IMR-90 (cell line): ENCODE measurements around the gene IGF2. TPM values are rescaled to one million over a fixed set of nuclear protein-coding genes. Genes with fewer than 3 reads are reported as not detected.
A peak's percentile ranks its signal among the peaks of the same experiment; 100 is the strongest.

Experiments
- ATAC-seq: fragments of 200-7000 bp; cut with Tn5 transposase; 2 replicates; pipeline ENCODE4 v1.9.1; 2020; ENCODE audit warnings: low read depth, mild to moderate bottlenecking, moderate library complexity
- BruUV-seq: library from RNA; stranded (reverse); fragments of 400-500 nt; replicated peaks from 2 replicates; lab custom pipeline; 2021; lab: Mats Ljungman, UMichigan
- CTCF ChIA-PET: fragments of 300-600 bp; formaldehyde crosslinking; extraction: SDS; loops from one replicate; lab custom pipeline; 2021; ENCODE audit warnings: antibody characterized with exemption; lab: Yijun Ruan, JAX
- POLR2A ChIA-PET: fragments of 300-600 bp; sonication (Branson Sonifier 250); formaldehyde crosslinking; loops from one replicate; lab custom pipeline; 2022; ENCODE audit warnings: antibody characterized with exemption; ENCODE audit not compliant: unreplicated experiment; lab: Charles Lee
- DNase-seq: peaks from one replicate; pipeline ENCODE4 v3.0.0; 2013
- H2AFZ ChIP-seq: replicated peaks from 2 replicates; pipeline ENCODE3; 2013; ENCODE audit warnings: low read length, mild to moderate bottlenecking; ENCODE audit not compliant: poor library complexity
- H2AK5ac ChIP-seq: 2 replicates; pipeline ENCODE4 v1.6.1; 2013; ENCODE audit warnings: low read depth, low read length, inconsistent platforms
- H2AK9ac ChIP-seq: replicated peaks from 2 replicates; pipeline ENCODE3; 2013; ENCODE audit warnings: mild to moderate bottlenecking, low read depth, low read length, moderate library complexity; ENCODE audit not compliant: poor library complexity
- H2BK120ac ChIP-seq: 2 replicates; pipeline ENCODE4 v1.6.1; 2013; ENCODE audit warnings: low read depth, low read length, inconsistent platforms
- H2BK15ac ChIP-seq: 3 replicates; pipeline ENCODE4 v1.6.1; 2013; ENCODE audit warnings: low read depth, low read length, inconsistent platforms
- H2BK20ac ChIP-seq: 2 replicates; pipeline ENCODE4 v1.6.1; 2013; ENCODE audit warnings: low read depth, mild to moderate bottlenecking, inconsistent platforms, low read length, moderate library complexity
- H2BK5ac ChIP-seq: 2 replicates; pipeline ENCODE4 v1.6.1; 2013; ENCODE audit warnings: mild to moderate bottlenecking, low read depth, low read length, inconsistent platforms; ENCODE audit not compliant: poor library complexity, severe bottlenecking
- H3K14ac ChIP-seq: replicated peaks from 2 replicates; pipeline ENCODE4 v1.6.1; 2013; ENCODE audit warnings: low read depth, low read length, inconsistent platforms
- H3K18ac ChIP-seq: 2 replicates; pipeline ENCODE4 v1.6.1; 2013; ENCODE audit warnings: low read depth, low read length, control low read depth
- H3K23ac ChIP-seq: 2 replicates; pipeline ENCODE4 v1.6.1; 2013; ENCODE audit warnings: low read depth, low read length, inconsistent platforms
- H3K27ac ChIP-seq: 2 replicates; pipeline ENCODE4 v1.5.1; 2013; ENCODE audit warnings: mild to moderate bottlenecking, control low read depth, low read length; ENCODE audit not compliant: insufficient read depth
- H3K27me3 ChIP-seq: 2 replicates; pipeline ENCODE4 v1.6.1; 2013; ENCODE audit warnings: low read length; ENCODE audit not compliant: control insufficient read depth, insufficient read depth
- H3K36me3 ChIP-seq: 2 replicates; pipeline ENCODE4 v1.6.1; 2013; ENCODE audit warnings: low read length, mixed read lengths; ENCODE audit not compliant: control insufficient read depth, insufficient read depth
- H3K4ac ChIP-seq: 2 replicates; pipeline ENCODE4 v1.6.1; 2013; ENCODE audit warnings: low read depth, low read length, inconsistent platforms
- H3K4me1 ChIP-seq: 2 replicates; pipeline ENCODE4 v1.6.1; 2013; ENCODE audit warnings: low read length, mixed read lengths; ENCODE audit not compliant: control insufficient read depth, insufficient read depth
- H3K4me2 ChIP-seq: 2 replicates; pipeline ENCODE4 v1.6.1; 2013; ENCODE audit warnings: low read depth, mild to moderate bottlenecking, control low read depth, low read length, moderate library complexity
- H3K4me3 ChIP-seq: 2 replicates; pipeline ENCODE4 v1.5.1; 2013; ENCODE audit warnings: low read depth, mild to moderate bottlenecking, control low read depth, low read length, moderate library complexity; ENCODE audit not compliant: insufficient read depth
- H3K56ac ChIP-seq: 2 replicates; pipeline ENCODE4 v1.6.1; 2013; ENCODE audit warnings: low read length, inconsistent platforms; ENCODE audit not compliant: insufficient read depth; ENCODE audit errors: extremely low read depth
- H3K79me1 ChIP-seq, 2 experiments: 2 replicates each; pipeline ENCODE4 v1.6.1; 2013; ENCODE audit warnings: low read length in 2 of 2, inconsistent platforms in 1 of 2, low read depth in 1 of 2
- H3K9ac ChIP-seq: 2 replicates; pipeline ENCODE4 v1.6.1; 2013; ENCODE audit warnings: low read depth, low read length, control low read depth
- H3K9me1 ChIP-seq: 2 replicates; pipeline ENCODE4 v1.6.1; 2013; ENCODE audit warnings: low read length, inconsistent platforms; ENCODE audit not compliant: insufficient read depth
- H3K9me3 ChIP-seq: 2 replicates; pipeline ENCODE4 v1.6.1; 2013; ENCODE audit warnings: low read length; ENCODE audit not compliant: control insufficient read depth, insufficient read depth
- H4K20me1 ChIP-seq: 2 replicates; pipeline ENCODE4 v1.6.1; 2013; ENCODE audit warnings: low read length, inconsistent platforms; ENCODE audit not compliant: insufficient read depth
- H4K5ac ChIP-seq: 2 replicates; pipeline ENCODE4 v1.6.1; 2013; ENCODE audit warnings: mild to moderate bottlenecking, low read depth, low read length, control low read depth
- H4K8ac ChIP-seq, 2 experiments: 2 replicates each; pipeline ENCODE4 v1.6.1; 2013; ENCODE audit warnings: low read depth in 2 of 2, low read length in 2 of 2, control low read depth in 1 of 2, inconsistent platforms in 1 of 2
- H4K91ac ChIP-seq: 2 replicates; pipeline ENCODE4 v1.6.1; 2013; ENCODE audit warnings: low read depth, low read length, inconsistent platforms; ENCODE audit not compliant: insufficient read depth
- BHLHE40 ChIP-seq: fragments of 150-350 bp; IDR thresholded peaks from 2 replicates; pipeline ENCODE4 v1.6.1; 2016; ENCODE audit warnings: mild to moderate bottlenecking, low read depth, low read length
- FOS ChIP-seq: fragments of 150-350 bp; IDR thresholded peaks from 2 replicates; pipeline ENCODE4 v1.6.1; 2016; ENCODE audit warnings: low read depth, low read length
- MXI1 ChIP-seq: IDR thresholded peaks from 2 replicates; pipeline ENCODE4 v1.6.1; 2012; ENCODE audit warnings: low read depth, mild to moderate bottlenecking, low read length, moderate library complexity, borderline replicate concordance
- NFE2L2 ChIP-seq: fragments of 150-350 bp; IDR thresholded peaks from 2 replicates; pipeline ENCODE4 v1.6.1; 2016; ENCODE audit warnings: low read depth, mild to moderate bottlenecking, low read length
- POLR2A ChIP-seq: IDR thresholded peaks from 2 replicates; pipeline ENCODE4 v1.6.1; 2012; ENCODE audit warnings: mild to moderate bottlenecking, low read depth, low read length
- RAD21 ChIP-seq: IDR thresholded peaks from 2 replicates; pipeline ENCODE4 v1.6.1; 2012; ENCODE audit warnings: low read length, improper control_type of control experiment
- RFX5 ChIP-seq: IDR thresholded peaks from 2 replicates; pipeline ENCODE4 v1.8.0; 2012; ENCODE audit warnings: low read depth, mild to moderate bottlenecking, low read length, moderate library complexity
- SMC3 ChIP-seq: fragments of 150-350 bp; IDR thresholded peaks from 2 replicates; pipeline ENCODE4 v1.6.1; 2016; ENCODE audit warnings: low read depth, mild to moderate bottlenecking, antibody characterized with exemption, low read length, moderate library complexity
- WGBS, 2 experiments: methylation state at CpG; one replicate each; pipeline versions ENCODE4 v1.1.5 to v1.1.7; 2013; ENCODE audit warnings: missing lambda C conversion rate in 2 of 2; ENCODE audit not compliant: insufficient read length in 1 of 2; ENCODE audit errors: extremely low coverage in 2 of 2; 5-methylcytosine and 5-hydroxymethylcytosine counted together
- dilution Hi-C: fragments of 300-500 bp; cut with HindIII; formaldehyde crosslinking; loops from one replicate; pipeline ENCODE4 v1.14.3; 2018; ENCODE audit warnings: low sequenced_read_pairs; ENCODE audit not compliant: unreplicated experiment
- in situ Hi-C: fragments of 300-500 bp; cut with MboI; formaldehyde crosslinking; loops from 3 replicates; pipeline ENCODE4 v1.14.3; 2019; ENCODE audit warnings: low sequenced_read_pairs, inconsistent platforms, mixed read lengths
- intact Hi-C: fragments of 100-400 bp; cut with micrococcal nuclease; formaldehyde crosslinking; loops from 2 replicates; pipeline ENCODE4 v1.10.0; 2022
- polyA plus RNA-seq, 3 experiments: library from polyadenylated mRNA; depleted of rRNA; stranded (reverse); fragments of >200 nt; gene quantifications; 2 replicates each; pipeline ENCODE4 v1.2.3, GENCODE V29; 2012; ENCODE audit warnings: low replicate concordance in 1 of 3
- total RNA-seq: library from RNA; depleted of rRNA; stranded (reverse); fragments of >200 nt; gene quantifications from 2 replicates; pipeline ENCODE4 v1.2.3, GENCODE V29; 2012
- TF ChIP-seq, protein P1 (sequence below): conservative IDR thresholded peaks from 2 replicates; pipeline ENCODE4 v1.5.1; 2012; ENCODE audit warnings: mild to moderate bottlenecking, low read depth, low read length, improper control_type of control experiment
- TF ChIP-seq, protein P2 (sequence below): fragments of 150-350 bp; IDR thresholded peaks from 2 replicates; pipeline ENCODE4 v1.6.1; 2017; ENCODE audit warnings: mild to moderate bottlenecking, antibody characterized with exemption, low read length, low read depth
- TF ChIP-seq, protein P3 (sequence below): fragments of 150-350 bp; IDR thresholded peaks from 2 replicates; pipeline ENCODE4 v1.6.1; 2016; ENCODE audit warnings: low read depth, mild to moderate bottlenecking, low read length, moderate library complexity, borderline replicate concordance

Gene IGF2
- total and polyA plus RNA-seq, 2 of the 4 experiments (the other 2 are of a cell fraction) = 2.3 to 21.8 TPM

DNA sequence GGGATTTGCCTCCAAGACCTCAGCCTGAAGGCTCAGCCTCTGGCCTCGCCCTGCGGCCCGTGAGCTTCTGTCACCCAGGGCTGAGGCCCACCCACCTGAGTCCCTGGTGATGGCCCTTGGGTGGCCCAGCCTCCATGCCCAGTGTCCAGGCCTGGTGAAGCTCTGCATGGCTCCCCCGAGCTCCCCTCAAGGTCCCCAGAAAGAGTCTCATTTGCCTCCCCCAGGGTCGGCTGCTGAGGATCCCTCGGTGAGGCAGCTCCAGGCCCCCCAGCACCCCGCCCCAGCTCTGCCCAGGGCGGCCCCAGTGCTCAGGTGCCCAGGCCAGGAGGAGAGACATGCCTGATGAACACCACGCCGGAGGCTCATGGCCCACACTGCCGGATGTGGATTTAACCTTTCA is 34.6 kb upstream of the IGF2 start:
- H3K9me1 ChIP-seq = peaks cover 6% of the 10 kb centered on the region
- no peak overlapping the region for H3K56ac ChIP-seq
- H3K27ac ChIP-seq = no peak overlapping the region
- in situ Hi-C loops (no loop called here), intact Hi-C loops (no loop called here), dilution Hi-C loops (no loop called here)
- no TSS peak for BruUV-seq
- no peak overlapping the region for H2AFZ ChIP-seq
- H2BK120ac ChIP-seq = no peak overlapping the region
- ChIA-PET CTCF (no interaction called here), POLR2A (no interaction called here)
- H3K4me2 ChIP-seq = no peak overlapping the region
- ATAC-seq (no peak), DNase-seq (no peak)
- no peaks in the 10 kb centered on the region for H3K36me3 ChIP-seq
- H3K4me3 ChIP-seq = no peak overlapping the region
- H2AK9ac ChIP-seq = peak overlapping the region; percentile 88
- WGBS, 2 experiments = 70% methylated on average over 3 of the region's 11 CpGs; no CpG with 5 or more reads in 1 of the 2 experiments
- no peak overlapping the region for H2BK20ac ChIP-seq
- TF ChIP-seq RAD21 = no peak
- TF ChIP-seq BHLHE40 = no peak
- TF ChIP-seq, protein P1, sequence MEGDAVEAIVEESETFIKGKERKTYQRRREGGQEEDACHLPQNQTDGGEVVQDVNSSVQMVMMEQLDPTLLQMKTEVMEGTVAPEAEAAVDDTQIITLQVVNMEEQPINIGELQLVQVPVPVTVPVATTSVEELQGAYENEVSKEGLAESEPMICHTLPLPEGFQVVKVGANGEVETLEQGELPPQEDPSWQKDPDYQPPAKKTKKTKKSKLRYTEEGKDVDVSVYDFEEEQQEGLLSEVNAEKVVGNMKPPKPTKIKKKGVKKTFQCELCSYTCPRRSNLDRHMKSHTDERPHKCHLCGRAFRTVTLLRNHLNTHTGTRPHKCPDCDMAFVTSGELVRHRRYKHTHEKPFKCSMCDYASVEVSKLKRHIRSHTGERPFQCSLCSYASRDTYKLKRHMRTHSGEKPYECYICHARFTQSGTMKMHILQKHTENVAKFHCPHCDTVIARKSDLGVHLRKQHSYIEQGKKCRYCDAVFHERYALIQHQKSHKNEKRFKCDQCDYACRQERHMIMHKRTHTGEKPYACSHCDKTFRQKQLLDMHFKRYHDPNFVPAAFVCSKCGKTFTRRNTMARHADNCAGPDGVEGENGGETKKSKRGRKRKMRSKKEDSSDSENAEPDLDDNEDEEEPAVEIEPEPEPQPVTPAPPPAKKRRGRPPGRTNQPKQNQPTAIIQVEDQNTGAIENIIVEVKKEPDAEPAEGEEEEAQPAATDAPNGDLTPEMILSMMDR = no peak
- TF ChIP-seq, protein P2, sequence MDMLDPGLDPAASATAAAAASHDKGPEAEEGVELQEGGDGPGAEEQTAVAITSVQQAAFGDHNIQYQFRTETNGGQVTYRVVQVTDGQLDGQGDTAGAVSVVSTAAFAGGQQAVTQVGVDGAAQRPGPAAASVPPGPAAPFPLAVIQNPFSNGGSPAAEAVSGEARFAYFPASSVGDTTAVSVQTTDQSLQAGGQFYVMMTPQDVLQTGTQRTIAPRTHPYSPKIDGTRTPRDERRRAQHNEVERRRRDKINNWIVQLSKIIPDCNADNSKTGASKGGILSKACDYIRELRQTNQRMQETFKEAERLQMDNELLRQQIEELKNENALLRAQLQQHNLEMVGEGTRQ = no peak
- TF ChIP-seq MXI1 = no peak
- no peak for TF ChIP-seq RFX5
- TF ChIP-seq POLR2A = no peak
- TF ChIP-seq NFE2L2 = no peak
- no peak for TF ChIP-seq SMC3
- TF ChIP-seq FOS = no peak
- TF ChIP-seq, protein P3, sequence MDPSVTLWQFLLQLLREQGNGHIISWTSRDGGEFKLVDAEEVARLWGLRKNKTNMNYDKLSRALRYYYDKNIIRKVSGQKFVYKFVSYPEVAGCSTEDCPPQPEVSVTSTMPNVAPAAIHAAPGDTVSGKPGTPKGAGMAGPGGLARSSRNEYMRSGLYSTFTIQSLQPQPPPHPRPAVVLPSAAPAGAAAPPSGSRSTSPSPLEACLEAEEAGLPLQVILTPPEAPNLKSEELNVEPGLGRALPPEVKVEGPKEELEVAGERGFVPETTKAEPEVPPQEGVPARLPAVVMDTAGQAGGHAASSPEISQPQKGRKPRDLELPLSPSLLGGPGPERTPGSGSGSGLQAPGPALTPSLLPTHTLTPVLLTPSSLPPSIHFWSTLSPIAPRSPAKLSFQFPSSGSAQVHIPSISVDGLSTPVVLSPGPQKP = no peak
- no peak overlapping the region for H4K8ac ChIP-seq
- H3K9ac ChIP-seq = no peak overlapping the region
- no peaks in the 10 kb centered on the region for H3K9me3 ChIP-seq
- H4K20me1 ChIP-seq = no peaks in the 10 kb centered on the region
- no peaks in the 10 kb centered on the region for H3K4me1 ChIP-seq
- no peak overlapping the region for H4K91ac ChIP-seq
- no peak overlapping the region for H2AK5ac ChIP-seq
- H3K79me1 ChIP-seq = no peaks in the 10 kb centered on the region
- H3K4ac ChIP-seq = no peak overlapping the region
- no peak overlapping the region for H3K18ac ChIP-seq
- no peak overlapping the region for H3K14ac ChIP-seq
- no peak overlapping the region for H4K5ac ChIP-seq
- H3K27me3 ChIP-seq = peaks cover 5% of the 10 kb centered on the region; the same call in 1 of the 2 replicates
- H2BK15ac ChIP-seq = no peak overlapping the region
- H2BK5ac ChIP-seq = no peak overlapping the region
- no peak overlapping the region for H3K23ac ChIP-seq
